Measurements from ENCODE around the gene ELF5. TPM values are rescaled to one million over a fixed set of nuclear protein-coding genes. Genes with fewer than 3 reads are reported as not detected.

ELF5 gene
- total RNA-seq, 1 donor from 2014 or later = 0.95 TPM

GRCh38 chr11:34493468-34493867 lies 20.1 kb downstream of the ELF5 start:
- DNase-seq (ENCODE audit: low spot score) = no peak

- peak; percentile 63 for DNase-seq (ENCODE audit: low spot score)
Measured at GRCh38 chr11:34492806-34493414, 20.7 kb downstream of the ELF5 start.

GRCh38 chr11:34490304-34490703 lies 23.3 kb downstream of the ELF5 start:
- no peak for DNase-seq (ENCODE audit: low spot score)

GRCh38 chr11:34488855-34489557 lies 24.6 kb downstream of the ELF5 start:
- no peak for DNase-seq (ENCODE audit: low spot score)

- DNase-seq (ENCODE audit: low spot score) = no peak
Measured at GRCh38 chr11:34487430-34487829, 26.2 kb downstream of the ELF5 start.

DNA sequence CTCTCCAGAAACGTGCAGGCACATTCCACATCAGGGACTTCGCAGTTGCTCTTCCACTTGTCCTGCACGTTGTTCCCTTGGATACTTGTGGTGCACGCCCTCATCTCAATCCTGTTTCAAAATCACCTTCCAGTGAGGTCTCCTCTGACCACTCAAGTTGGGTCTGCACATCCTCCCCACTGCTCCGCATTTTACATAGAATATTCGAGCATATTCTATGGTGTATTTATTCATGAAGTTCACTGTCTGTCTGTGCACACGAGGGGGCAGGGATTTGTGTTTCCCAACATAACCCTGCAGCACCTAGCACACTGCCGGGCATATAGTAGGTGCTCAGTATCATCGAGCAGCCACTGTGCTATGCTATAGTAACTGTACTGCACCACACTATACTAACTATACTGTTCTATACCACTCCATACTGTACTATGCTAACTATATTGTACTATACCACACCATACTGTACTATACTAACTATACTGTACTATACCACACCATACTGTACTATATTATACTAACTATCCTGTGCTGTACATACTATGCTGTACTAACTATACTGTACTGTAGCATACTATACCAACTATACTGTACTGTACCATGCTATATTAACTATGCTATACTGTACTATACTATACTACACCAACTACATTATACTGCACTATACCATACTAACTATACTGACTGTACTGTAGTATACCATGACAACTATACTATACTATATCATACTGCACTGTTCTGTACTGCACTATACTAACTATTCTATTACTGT lies 30.3 kb downstream of the ELF5 start:
- no peak for DNase-seq (ENCODE audit: low spot score)

DNA sequence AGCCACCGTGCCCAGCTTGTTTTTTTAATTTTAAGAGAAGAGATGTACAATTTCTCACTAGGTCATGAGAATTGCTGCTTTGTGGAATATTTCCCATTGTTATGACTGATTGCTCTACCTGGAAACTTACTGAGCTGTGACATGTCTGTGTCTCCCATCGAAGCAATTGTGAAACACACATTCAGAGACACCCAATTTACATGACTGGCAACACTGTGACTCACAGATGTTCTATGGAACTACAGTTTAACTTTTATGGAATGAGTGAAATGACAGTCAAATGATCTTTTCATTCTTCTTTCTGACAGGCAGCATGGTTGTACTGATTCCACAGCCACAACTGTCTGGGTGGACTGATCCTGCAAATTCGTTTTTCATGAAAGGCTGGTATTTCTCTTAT lies 32.3 kb downstream of the ELF5 start:
- DNase-seq (ENCODE audit: low spot score) = no peak

DNA sequence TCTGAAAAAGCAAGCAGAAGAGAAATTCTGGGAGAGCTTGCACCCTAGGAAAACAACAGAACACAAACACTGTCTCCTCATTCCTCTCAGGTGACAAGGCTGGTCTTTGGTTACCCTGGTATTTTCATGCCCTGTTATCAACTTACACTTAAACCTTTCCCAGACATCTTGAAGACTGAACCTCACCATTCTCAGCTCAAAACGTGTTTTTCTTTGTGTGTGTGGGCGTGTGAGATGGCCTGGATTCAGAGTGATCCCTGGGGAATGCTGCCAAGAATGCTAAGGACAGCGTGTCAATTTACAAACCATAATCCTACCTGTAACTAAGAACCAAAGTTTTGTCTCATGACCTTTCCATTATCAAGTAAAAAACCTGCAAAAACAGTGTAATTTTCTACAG lies 33.3 kb downstream of the ELF5 start:
- DNase-seq (ENCODE audit: low spot score) = no peak

GRCh38 chr11:34478845-34479663 lies 34.5 kb downstream of the ELF5 start:
- DNase-seq (ENCODE audit: low spot score) = no peak

DNA sequence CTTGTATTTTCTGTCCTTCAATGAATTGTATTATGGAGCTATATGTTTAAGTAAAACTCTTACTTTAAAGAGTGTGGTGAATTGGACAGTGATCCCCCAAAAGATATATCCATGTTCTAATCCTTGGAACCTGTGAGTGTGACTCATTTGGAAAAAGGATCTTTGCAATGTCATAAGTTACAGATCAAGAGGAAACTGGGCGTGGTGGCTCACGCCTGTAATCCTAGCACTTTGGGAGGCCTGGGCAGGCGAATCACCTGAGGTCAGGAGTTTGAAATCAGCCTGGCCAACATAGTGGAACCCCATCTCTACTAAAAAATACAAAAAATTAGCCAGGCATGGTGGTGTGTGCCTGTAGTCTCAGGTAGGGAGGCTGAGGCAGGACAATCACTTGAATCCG lies 36.7 kb downstream of the ELF5 start:
- DNase-seq (ENCODE audit: low spot score) = no peak

GRCh38 chr11:34475656-34476055 lies 37.9 kb downstream of the ELF5 start:
- no peak for DNase-seq (ENCODE audit: low spot score)

- no peak for DNase-seq (ENCODE audit: low spot score)
Measured at GRCh38 chr11:34473603-34474169, 39.9 kb downstream of the ELF5 start.

GRCh38 chr11:34468209-34468841 lies 45.3 kb downstream of the ELF5 start:
- DNase-seq (ENCODE audit: low spot score) = peak; percentile 22

DNA sequence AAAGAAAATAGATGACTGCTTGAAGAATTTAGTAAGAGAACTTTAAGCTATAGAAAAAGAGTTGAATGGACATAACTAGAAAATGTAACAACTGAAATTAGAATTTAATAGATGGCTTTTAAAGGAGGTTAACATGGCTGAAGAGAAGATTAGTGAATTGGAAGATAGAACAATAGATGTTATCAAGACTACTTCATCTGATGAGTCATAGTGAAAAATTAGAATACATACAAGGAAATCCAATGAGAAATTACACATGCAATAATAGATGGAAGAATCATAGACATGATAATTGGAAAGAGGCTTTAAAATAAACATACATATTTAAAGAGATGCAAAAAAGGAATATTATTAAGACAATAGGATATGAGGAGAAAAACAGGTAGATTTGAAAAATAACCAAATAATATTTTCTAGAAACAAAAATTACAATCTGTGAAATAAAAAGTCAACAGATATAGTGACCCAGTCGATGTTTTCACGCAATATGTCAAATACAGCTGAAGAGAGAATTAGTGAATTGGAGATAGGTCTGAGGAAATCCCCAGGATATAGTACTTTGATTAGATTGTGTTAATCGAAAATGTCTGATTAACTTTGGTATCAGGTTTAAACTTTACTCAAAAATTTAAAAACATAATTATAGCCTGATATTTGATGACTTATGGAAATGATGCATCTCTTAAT lies 46.6 kb downstream of the ELF5 start:
- DNase-seq (ENCODE audit: low spot score) = no peak

DNA sequence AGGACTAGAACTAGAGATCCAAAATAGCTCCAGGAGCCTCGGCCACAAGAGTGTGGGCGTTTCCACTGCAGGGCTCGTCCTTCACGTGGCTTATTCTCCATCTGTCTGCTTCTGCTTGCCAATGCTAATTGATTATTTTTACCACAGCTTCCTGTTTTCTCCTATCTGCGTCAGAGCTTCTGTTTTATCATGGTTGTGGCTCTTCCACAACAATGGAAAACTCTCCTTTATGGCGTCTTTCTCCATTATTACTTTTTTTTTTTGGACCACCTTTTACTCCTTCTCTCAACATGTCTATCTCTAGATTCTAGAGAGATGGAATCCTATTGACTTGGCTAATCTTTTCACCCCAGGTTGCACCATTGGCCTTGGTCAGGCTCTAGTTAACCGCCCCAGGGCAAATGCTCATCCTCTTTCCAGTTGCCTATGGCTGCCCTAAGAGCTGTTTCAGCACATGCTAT lies 49.0 kb downstream of the ELF5 start:
- DNase-seq (ENCODE audit: low spot score) = peak; percentile 13

- DNase-seq (ENCODE audit: low spot score) = no peak
Measured at GRCh38 chr11:34461215-34461614, 52.4 kb downstream of the ELF5 start.

DNA sequence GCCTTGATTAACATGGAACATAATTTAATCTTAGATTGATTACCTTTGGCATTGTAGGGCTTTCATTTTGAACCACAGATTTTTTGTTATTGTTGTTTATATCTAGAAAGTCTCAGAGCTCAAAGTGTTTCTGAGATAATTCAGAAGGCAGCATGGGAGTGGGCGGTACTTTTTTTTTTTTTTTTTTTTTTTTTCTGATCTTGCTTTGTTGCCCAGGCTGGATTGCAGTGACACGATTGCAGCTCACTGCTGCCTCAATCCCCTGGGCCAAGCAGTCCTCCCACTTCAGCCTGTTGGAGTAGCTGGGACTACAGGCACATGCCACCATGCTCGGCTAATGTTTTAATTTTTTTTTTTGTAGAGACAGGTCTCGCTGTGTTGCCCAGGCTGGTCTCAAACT lies 53.3 kb downstream of the ELF5 start:
- DNase-seq (ENCODE audit: low spot score) = no peak

GRCh38 chr11:34459507-34460162 lies 54.0 kb downstream of the ELF5 start:
- DNase-seq (ENCODE audit: low spot score) = no peak

GRCh38 chr11:34458525-34458924 lies 55.1 kb downstream of the ELF5 start:
- no peak for DNase-seq (ENCODE audit: low spot score)

DNA sequence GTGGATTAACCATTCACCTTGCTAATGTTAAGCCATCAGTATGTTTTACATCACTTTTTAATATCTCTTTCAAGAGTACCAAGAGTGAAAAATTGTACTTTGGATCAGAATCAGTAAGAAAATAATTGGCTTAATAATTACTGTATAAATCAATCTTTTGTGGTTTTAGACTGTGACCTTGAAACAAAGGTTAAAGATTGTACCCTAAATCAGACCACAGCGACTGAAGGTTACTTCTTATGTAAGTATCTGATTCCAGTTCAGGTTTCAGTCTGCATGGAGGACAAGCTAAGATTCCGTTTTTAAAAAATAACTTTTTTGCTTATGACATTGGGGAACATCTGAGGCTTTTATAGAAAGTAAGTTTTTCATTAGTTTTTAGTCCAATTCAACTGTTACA lies 56.0 kb downstream of the ELF5 start:
- no peak for DNase-seq (ENCODE audit: low spot score)
